OCI-LY7 (cell line): Measurements from ENCODE around the gene TMEM234. TPM values are rescaled to one million over a fixed set of nuclear protein-coding genes. Genes with fewer than 3 reads are reported as not detected.
A peak's percentile ranks its signal among the peaks of the same experiment; 100 is the strongest.

ENCODE experiments used
- BruUV-seq: library from RNA; stranded (reverse); fragments of 400-500 nt; replicated peaks from 2 replicates; lab custom pipeline; 2021; lab: Mats Ljungman, UMichigan
- CTCF ChIA-PET: fragments of 300-600 bp; sonication (Branson Sonifier 250); formaldehyde crosslinking; loops from one replicate; lab custom pipeline; 2022; ENCODE audit warnings: antibody characterized with exemption; ENCODE audit not compliant: unreplicated experiment; lab: Charles Lee
- POLR2A ChIA-PET: fragments of 300-600 bp; sonication (Branson Sonifier 250); formaldehyde crosslinking; loops from one replicate; lab custom pipeline; 2022; ENCODE audit warnings: antibody characterized with exemption; lab: Charles Lee
- DNase-seq: peaks from one replicate; pipeline ENCODE4 v3.0.0-alpha.2; 2015; ENCODE audit warnings: low spot score
- H2AFZ ChIP-seq: fragments of 200-600 bp; sonication (generic), shearing (Covaris generic); 2 replicates; pipeline ENCODE4 v1.6.1; 2014; ENCODE audit warnings: mild to moderate bottlenecking, antibody characterized with exemption, low read length, moderate library complexity
- H3K27ac ChIP-seq: fragments of 200-600 bp; sonication (generic); 2 replicates; pipeline ENCODE4 v1.5.1; 2014; ENCODE audit warnings: mixed run types, low read depth, mild to moderate bottlenecking, moderate library complexity, low read length, inconsistent platforms; ENCODE audit not compliant: poor library complexity, severe bottlenecking
- H3K36me3 ChIP-seq: fragments of 200-600 bp; sonication (generic); 2 replicates; pipeline ENCODE4 v1.6.1; 2014; ENCODE audit warnings: mild to moderate bottlenecking, antibody characterized with exemption, low read length, moderate library complexity, mixed read lengths; ENCODE audit not compliant: insufficient read depth
- H3K4me1 ChIP-seq: fragments of 200-600 bp; sonication (generic); 2 replicates; pipeline ENCODE4 v1.5.1; 2014; ENCODE audit warnings: mild to moderate bottlenecking, low read length; ENCODE audit not compliant: insufficient read depth, poor library complexity, severe bottlenecking
- H3K4me2 ChIP-seq: fragments of 200-600 bp; sonication (generic); 2 replicates; pipeline ENCODE4 v1.6.1; 2014; ENCODE audit warnings: mild to moderate bottlenecking, low read length
- H3K4me3 ChIP-seq: fragments of 200-600 bp; sonication (generic); 2 replicates; pipeline ENCODE4 v1.5.1; 2014; ENCODE audit warnings: mild to moderate bottlenecking, low read depth, low read length; ENCODE audit not compliant: poor library complexity, severe bottlenecking
- H3K79me2 ChIP-seq: fragments of 200-600 bp; sonication (generic); 2 replicates; pipeline ENCODE4 v1.6.1; 2016; ENCODE audit warnings: low read depth, mild to moderate bottlenecking, low read length, moderate library complexity, mixed read lengths; ENCODE audit not compliant: insufficient read depth
- H3K9me2 ChIP-seq: fragments of 200-600 bp; sonication (generic); 2 replicates; pipeline ENCODE4 v1.6.1; 2016; ENCODE audit warnings: mild to moderate bottlenecking, low read length, mixed read lengths; ENCODE audit not compliant: insufficient read depth
- H3K9me3 ChIP-seq: fragments of 200-600 bp; sonication (generic); 2 replicates; pipeline ENCODE4 v1.6.1; 2014; ENCODE audit warnings: mild to moderate bottlenecking, mixed run types, low read length, mixed read lengths
- H4K20me1 ChIP-seq: fragments of 200-600 bp; sonication (generic); 2 replicates; pipeline ENCODE4 v1.6.1; 2014; ENCODE audit warnings: mild to moderate bottlenecking, antibody characterized with exemption, low read length, moderate library complexity, mixed read lengths; ENCODE audit not compliant: insufficient read depth
- CTCF ChIP-seq: fragments of 200-600 bp; sonication (generic); conservative IDR thresholded peaks from 2 replicates; pipeline ENCODE4 v1.5.1; 2014; ENCODE audit warnings: mild to moderate bottlenecking, antibody characterized with exemption, low read length, moderate library complexity, mixed read lengths
- EZH2phosphoT487 ChIP-seq: fragments of 200-600 bp; sonication (generic); IDR thresholded peaks from 2 replicates; pipeline ENCODE4 v1.6.1; 2018; ENCODE audit warnings: low read depth, borderline replicate concordance, mild to moderate bottlenecking, mixed run types, antibody characterized with exemption, low read length, moderate library complexity, mixed read lengths
- intact Hi-C: fragments of 100-400 bp; cut with micrococcal nuclease; formaldehyde crosslinking; loops from one replicate; pipeline ENCODE4 v1.10.0; 2022; ENCODE audit not compliant: unreplicated experiment
- total RNA-seq, 2 experiments: library from RNA; depleted of rRNA in 1 of 2; stranded (reverse); fragments of >200 nt in 1 of 2; shearing (Covaris generic) in 1 of 2; gene quantifications; 2 replicates each; pipeline ENCODE4 v1.2.3, GENCODE V29; 2014 to 2022

TMEM234 gene
- total RNA-seq, 2 experiments from 2014 or later, result 17.1 to 17.5 TPM

DNA sequence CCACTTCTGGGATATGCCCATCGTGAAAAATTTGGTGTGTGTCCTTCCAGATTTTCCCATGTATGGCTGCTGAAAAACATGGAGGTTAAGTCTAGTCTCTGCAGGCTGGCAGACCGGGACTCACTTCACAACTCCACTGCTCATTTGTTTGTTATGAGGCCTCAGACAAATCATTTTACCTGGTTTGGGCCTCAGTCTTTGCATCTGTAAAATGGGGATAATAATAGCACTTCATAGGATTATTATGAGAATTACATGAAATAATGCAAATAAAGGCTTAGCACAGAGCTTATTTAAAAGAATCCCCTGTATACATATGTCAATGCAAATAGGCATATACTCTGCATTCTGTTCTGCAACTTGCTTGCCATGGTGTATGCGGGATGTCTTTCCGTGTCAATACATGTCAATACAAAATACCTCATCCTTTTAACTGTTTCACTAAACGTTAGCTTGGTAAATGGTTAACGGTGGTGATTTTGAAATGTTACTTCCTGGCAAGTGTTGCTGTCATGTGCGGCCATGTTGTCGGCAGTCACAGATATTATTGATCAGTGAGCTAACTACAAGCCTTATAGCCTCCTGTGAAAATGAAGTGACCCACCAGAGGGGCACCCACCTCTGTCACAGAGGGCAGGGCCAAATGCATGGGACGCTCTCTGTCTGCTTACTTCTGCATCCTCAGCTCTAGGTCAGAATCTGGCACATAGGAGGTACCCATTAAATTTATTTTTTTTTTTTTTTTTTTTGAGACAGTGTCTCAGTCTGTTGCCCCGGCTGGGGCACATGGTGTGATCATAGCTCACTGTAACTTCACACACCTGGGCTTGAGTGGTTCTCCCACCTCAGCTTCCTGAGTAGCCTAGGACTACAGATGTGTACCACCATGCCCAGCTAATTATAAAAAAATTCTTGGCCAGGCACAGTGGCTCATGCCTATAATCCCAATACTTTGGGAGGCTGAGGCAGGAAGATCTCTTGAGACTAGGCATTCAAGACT, 33.2 kb upstream of the TMEM234 start:
- CTCF ChIA-PET, result interaction anchor here (0.9 to 1.4 kb wide), 4 partner anchors 11 to 66 kb away, joined by 3 to 6 read pairs (median 3); no protein-coding TSS in a partner anchor
- DNase-seq, result peak; percentile 78
- no peaks in the 10 kb centered on the region for H3K9me3 ChIP-seq
- TSS peak; percentile 52 for BruUV-seq
- intact Hi-C loops, result no loop called here
- TF ChIP-seq EZH2phosphoT487, result no peak
- TF ChIP-seq CTCF, result no peak
- H4K20me1 ChIP-seq, result no peaks in the 10 kb centered on the region
- H3K4me3 ChIP-seq, result peak overlapping the region; percentile 69
- peaks cover 84% of the 10 kb centered on the region for H3K79me2 ChIP-seq
- H3K36me3 ChIP-seq, result peaks cover 9% of the 10 kb centered on the region; the same call in 1 of the 2 replicates
- H3K27ac ChIP-seq, result peak overlapping the region; percentile 99
- POLR2A ChIA-PET, result interaction anchor here (0.6 to 9.6 kb wide), 13 partner anchors 9 to 952 kb away, joined by 3 to 70 read pairs (median 5); partner anchors contain the start of genes HDAC1 and MARCKSL1
- peak overlapping the region; percentile 27; the same call in 1 of the 2 replicates for H2AFZ ChIP-seq
- H3K4me2 ChIP-seq, result peak overlapping the region; percentile 83
- peaks cover 87% of the 10 kb centered on the region for H3K4me1 ChIP-seq
- H3K9me2 ChIP-seq, result no peaks in the 10 kb centered on the region

- no peaks in the 10 kb centered on the region for H3K9me2 ChIP-seq
- intact Hi-C loops, result loop anchor here (1.0 to 2.0 kb wide), 4 partner anchors 14 to 65 kb away; partner anchors contain the start of genes EIF3I, HDAC1 and TMEM234
- peaks cover 100% of the 10 kb centered on the region for H3K4me1 ChIP-seq
- no peaks in the 10 kb centered on the region for H3K36me3 ChIP-seq
- BruUV-seq, result no TSS peak
- DNase-seq, result peak; percentile 85
- H3K79me2 ChIP-seq, result peaks cover 43% of the 10 kb centered on the region; the same call in 1 of the 2 replicates
- H3K9me3 ChIP-seq, result no peaks in the 10 kb centered on the region
- CTCF ChIA-PET, result interaction anchor here (0.7 to 1.5 kb wide), 5 partner anchors 35 to 94 kb away, joined by 3 to 6 read pairs (median 3); no protein-coding TSS in a partner anchor
- H3K4me3 ChIP-seq, result peak within 1 kb of the TSS; percentile 69
- H3K27ac ChIP-seq, result peak within 1 kb of the TSS; percentile 99
- peak within 1 kb of the TSS; percentile 83 for H3K4me2 ChIP-seq
- POLR2A ChIA-PET, result interaction anchor here (0.6 to 9.6 kb wide), 12 partner anchors 9 to 100 kb away, joined by 3 to 79 read pairs (median 4); partner anchors contain the start of gene HDAC1
- TF ChIP-seq CTCF (no peak), EZH2phosphoT487 (no peak)
- H2AFZ ChIP-seq, result peak within 1 kb of the TSS; percentile 0; the same call in 1 of the 2 replicates
- H4K20me1 ChIP-seq, result no peaks in the 10 kb centered on the region
Measured at GRCh38 chr1:32250893-32251716, 29.0 kb upstream of the TMEM234 start, which contains the start of gene LCK. TSS of gene LCK (plus strand) at chr1:32251265. CDS start at chr1:32274330, 23,065 bp downstream.
